H7 (cell line): ENCODE measurements around the gene GMDS. TPM values are rescaled to one million over a fixed set of nuclear protein-coding genes. Genes with fewer than 3 reads are reported as not detected.
A peak's percentile ranks its signal among the peaks of the same experiment; 100 is the strongest.

Experiments used
- DNase-seq: peaks from one replicate; pipeline ENCODE4 v3.0.0; 2012
- H3K27me3 ChIP-seq: 2 replicates; pipeline ENCODE4 v1.6.0; 2011; ENCODE audit warnings: mild to moderate bottlenecking, low read length; ENCODE audit not compliant: control insufficient read depth, insufficient read depth
- H3K36me3 ChIP-seq: replicated peaks from 2 replicates; pipeline ENCODE4 v1.5.1; 2011; ENCODE audit warnings: low read length; ENCODE audit not compliant: control insufficient read depth, insufficient read depth
- H3K4me3 ChIP-seq: 2 replicates; pipeline ENCODE4 v1.5.1; 2011; ENCODE audit warnings: low read depth, mild to moderate bottlenecking, control low read depth, low read length, moderate library complexity; ENCODE audit not compliant: insufficient read depth
- total RNA-seq: library from RNA; depleted of rRNA; stranded (reverse); fragments of >200 nt; shearing (Covaris generic); gene quantifications from 2 replicates; pipeline ENCODE4 v1.2.3, GENCODE V29; 2014

Gene GMDS
- total RNA-seq, 1 experiment from 2014 or later = 9.0 TPM

- Histone ChIP-seq H3K36me3 (peaks cover 2% of the 10 kb centered on the region), H3K4me3 (no peak overlapping the region), H3K27me3 (no peaks in the 10 kb centered on the region)
- no peak for DNase-seq
Observed at GRCh38 chr6:2162079-2162445, 83.3 kb downstream of the GMDS start.

- peak; percentile 67 for DNase-seq
Observed at GRCh38 chr6:2158596-2159271, 86.7 kb downstream of the GMDS start.

GRCh38 chr6:2157441-2158127 lies 87.8 kb downstream of the GMDS start:
- no peak for DNase-seq
- Histone ChIP-seq H3K4me3 (no peak overlapping the region), H3K27me3 (no peaks in the 10 kb centered on the region), H3K36me3 (no peaks in the 10 kb centered on the region)

More at GRCh38 chr6:2158596-2159271, 86.7 kb downstream of the GMDS start:
- H3K27me3 ChIP-seq = no peaks in the 10 kb centered on the region
- no peaks in the 10 kb centered on the region for H3K36me3 ChIP-seq
- no peak overlapping the region for H3K4me3 ChIP-seq

GRCh38 chr6:2155206-2155605 lies 90.2 kb downstream of the GMDS start:
- H3K4me3 ChIP-seq = no peak overlapping the region
- H3K36me3 ChIP-seq = no peaks in the 10 kb centered on the region
- no peak for DNase-seq

GRCh38 chr6:2149361-2150006 lies 95.9 kb downstream of the GMDS start:
- no peak for DNase-seq
- Histone ChIP-seq H3K4me3 (no peak overlapping the region), H3K36me3 (no peaks in the 10 kb centered on the region), H3K27me3 (no peaks in the 10 kb centered on the region)

More at GRCh38 chr6:2155206-2155605, 90.2 kb downstream of the GMDS start:
- no peaks in the 10 kb centered on the region for H3K27me3 ChIP-seq

GRCh38 chr6:2148748-2149147 lies 96.7 kb downstream of the GMDS start:
- Histone ChIP-seq H3K27me3 (no peaks in the 10 kb centered on the region), H3K36me3 (no peaks in the 10 kb centered on the region), H3K4me3 (no peak overlapping the region)
- DNase-seq = no peak

- no peak for DNase-seq
Observed at GRCh38 chr6:2147766-2148448, 97.5 kb downstream of the GMDS start.

GRCh38 chr6:2147261-2147660 lies 98.1 kb downstream of the GMDS start:
- no peaks in the 10 kb centered on the region for H3K36me3 ChIP-seq
- DNase-seq = no peak
- H3K4me3 ChIP-seq = no peak overlapping the region

More at GRCh38 chr6:2147766-2148448, 97.5 kb downstream of the GMDS start:
- Histone ChIP-seq H3K4me3 (no peak overlapping the region), H3K36me3 (no peaks in the 10 kb centered on the region), H3K27me3 (no peaks in the 10 kb centered on the region)

GRCh38 chr6:2144210-2144609 lies 101.2 kb downstream of the GMDS start:
- no peaks in the 10 kb centered on the region for H3K36me3 ChIP-seq
- H3K4me3 ChIP-seq = no peak overlapping the region
- no peak for DNase-seq
- no peaks in the 10 kb centered on the region for H3K27me3 ChIP-seq

More at GRCh38 chr6:2147261-2147660, 98.1 kb downstream of the GMDS start:
- H3K27me3 ChIP-seq = no peaks in the 10 kb centered on the region

- no peaks in the 10 kb centered on the region for H3K36me3 ChIP-seq
- no peaks in the 10 kb centered on the region for H3K27me3 ChIP-seq
- no peak for DNase-seq
- no peak overlapping the region for H3K4me3 ChIP-seq
Observed at GRCh38 chr6:2141644-2142290, 103.6 kb downstream of the GMDS start.

- Histone ChIP-seq H3K27me3 (no peaks in the 10 kb centered on the region), H3K4me3 (no peak overlapping the region), H3K36me3 (no peaks in the 10 kb centered on the region)
- DNase-seq = no peak
Observed at GRCh38 chr6:2140438-2141128, 104.8 kb downstream of the GMDS start.

GRCh38 chr6:2135401-2135800 lies 110.0 kb downstream of the GMDS start:
- Histone ChIP-seq H3K27me3 (no peaks in the 10 kb centered on the region), H3K36me3 (no peaks in the 10 kb centered on the region), H3K4me3 (no peak overlapping the region)
- no peak for DNase-seq

- H3K4me3 ChIP-seq = no peak overlapping the region
- H3K27me3 ChIP-seq = no peaks in the 10 kb centered on the region
- no peak for DNase-seq
- H3K36me3 ChIP-seq = no peaks in the 10 kb centered on the region
Observed at GRCh38 chr6:2134554-2134953, 110.9 kb downstream of the GMDS start.
